ENCODE measurements around the gene SH2D6. TPM values are rescaled to one million over a fixed set of nuclear protein-coding genes. Genes with fewer than 3 reads are reported as not detected.
A peak's percentile ranks its signal among the peaks of the same experiment; 100 is the strongest.

SH2D6 gene
- total and polyA plus RNA-seq, 2 experiments from 2014 or later, result 0.27 to 2.8 TPM

DNA sequence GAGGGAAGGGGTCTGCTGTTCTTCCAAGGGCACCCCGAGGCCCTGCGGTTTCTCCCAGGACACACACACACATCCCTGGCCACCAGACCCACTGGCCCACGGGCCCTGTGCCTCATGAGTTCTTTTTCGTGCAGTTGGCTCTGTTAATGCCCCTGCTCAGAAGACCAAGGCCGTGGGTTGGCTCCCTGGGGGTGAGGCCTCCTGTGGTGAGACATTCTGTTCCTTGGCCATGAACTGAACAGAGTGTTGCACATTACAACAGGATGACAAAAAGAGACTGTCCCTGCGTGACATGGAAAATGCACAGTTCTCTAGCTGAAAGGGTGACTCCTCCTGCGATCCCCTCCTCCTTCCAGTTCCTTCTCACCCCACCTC, 30.7 kb downstream of the SH2D6 start:
- Histone ChIP-seq H3K4me1 (ENCODE audit: insufficient read depth) (peaks cover 10% of the 10 kb centered on the region), H3K27me3 (no peaks in the 10 kb centered on the region), H3K9me3 (ENCODE audit: low read depth) (no peaks in the 10 kb centered on the region), H3K36me3 (replicated peaks; ENCODE audit: insufficient read depth, low read depth) (no peaks in the 10 kb centered on the region), H2AFZ (no peak overlapping the region), H3K4me3 (no peak overlapping the region), H3K27ac (peak overlapping the region; percentile 4), H3K79me2 (no peaks in the 10 kb centered on the region), H3K9me2 (replicated peaks; ENCODE audit: insufficient read depth) (no peaks in the 10 kb centered on the region), H4K20me1 (ENCODE audit: insufficient read depth, poor library complexity, severe bottlenecking) (no peaks in the 10 kb centered on the region), H3K4me2 (no peak overlapping the region)
- DNase-seq (ENCODE audit: low spot score), result no peak
- TF ChIP-seq, protein P1, sequence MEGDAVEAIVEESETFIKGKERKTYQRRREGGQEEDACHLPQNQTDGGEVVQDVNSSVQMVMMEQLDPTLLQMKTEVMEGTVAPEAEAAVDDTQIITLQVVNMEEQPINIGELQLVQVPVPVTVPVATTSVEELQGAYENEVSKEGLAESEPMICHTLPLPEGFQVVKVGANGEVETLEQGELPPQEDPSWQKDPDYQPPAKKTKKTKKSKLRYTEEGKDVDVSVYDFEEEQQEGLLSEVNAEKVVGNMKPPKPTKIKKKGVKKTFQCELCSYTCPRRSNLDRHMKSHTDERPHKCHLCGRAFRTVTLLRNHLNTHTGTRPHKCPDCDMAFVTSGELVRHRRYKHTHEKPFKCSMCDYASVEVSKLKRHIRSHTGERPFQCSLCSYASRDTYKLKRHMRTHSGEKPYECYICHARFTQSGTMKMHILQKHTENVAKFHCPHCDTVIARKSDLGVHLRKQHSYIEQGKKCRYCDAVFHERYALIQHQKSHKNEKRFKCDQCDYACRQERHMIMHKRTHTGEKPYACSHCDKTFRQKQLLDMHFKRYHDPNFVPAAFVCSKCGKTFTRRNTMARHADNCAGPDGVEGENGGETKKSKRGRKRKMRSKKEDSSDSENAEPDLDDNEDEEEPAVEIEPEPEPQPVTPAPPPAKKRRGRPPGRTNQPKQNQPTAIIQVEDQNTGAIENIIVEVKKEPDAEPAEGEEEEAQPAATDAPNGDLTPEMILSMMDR (IDR thresholded peaks at IDR 0.05; ENCODE audit: poor library complexity), result no peak
- 93% methylated on average over 7 of the region's 7 CpGs for WGBS (ENCODE audit: low lambda C conversion rate, missing lambda C conversion rate)

DNA sequence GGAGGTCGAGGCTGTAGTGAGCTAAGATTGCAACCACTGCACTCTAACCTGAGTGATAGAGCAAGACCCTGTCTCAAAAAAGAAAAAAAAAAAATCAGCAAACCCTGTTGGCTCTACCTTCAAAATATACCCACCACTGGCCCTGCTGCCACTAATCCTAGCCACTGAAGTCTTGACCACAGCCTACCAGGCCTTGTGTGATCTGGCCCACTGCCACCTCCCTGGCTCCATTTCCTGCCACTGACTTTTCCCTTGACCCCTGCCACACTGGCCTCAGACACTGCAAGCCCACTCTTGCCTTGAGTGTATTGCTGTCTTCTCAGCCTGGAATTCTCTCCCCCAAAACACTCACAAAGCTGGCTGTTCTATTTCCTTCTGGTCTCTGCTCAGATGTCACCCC, 33.7 kb downstream of the SH2D6 start:
- no peaks in the 10 kb centered on the region for H3K36me3 ChIP-seq (replicated peaks; ENCODE audit: insufficient read depth, low read depth)
- no peak overlapping the region for H3K4me3 ChIP-seq
- H3K4me1 ChIP-seq (ENCODE audit: insufficient read depth), result no peaks in the 10 kb centered on the region
- no peaks in the 10 kb centered on the region for H3K27me3 ChIP-seq
- H2AFZ ChIP-seq, result no peak overlapping the region
- no peaks in the 10 kb centered on the region for H3K9me3 ChIP-seq (ENCODE audit: low read depth)
- no peak for DNase-seq (ENCODE audit: low spot score)
- TF ChIP-seq, protein P1 (IDR thresholded peaks at IDR 0.05; ENCODE audit: poor library complexity), result no peak
- no peak for TF ChIP-seq EZH2 (IDR thresholded peaks at IDR 0.05; ENCODE audit: borderline replicate concordance)
- TF ChIP-seq EZH2phosphoT487 (IDR thresholded peaks at IDR 0.05; ENCODE audit: low read depth, severe bottlenecking, unreplicated experiment), result no peak
- no peak overlapping the region for H3K27ac ChIP-seq
- H3K79me2 ChIP-seq, result no peaks in the 10 kb centered on the region
- no peaks in the 10 kb centered on the region for H4K20me1 ChIP-seq (ENCODE audit: insufficient read depth, poor library complexity, severe bottlenecking)
- WGBS (ENCODE audit: low lambda C conversion rate, missing lambda C conversion rate), result 100% methylated on average over 1 of the region's 1 CpG
- no peaks in the 10 kb centered on the region for H3K9me2 ChIP-seq (replicated peaks; ENCODE audit: insufficient read depth)
- H3K4me2 ChIP-seq, result no peak overlapping the region

DNA sequence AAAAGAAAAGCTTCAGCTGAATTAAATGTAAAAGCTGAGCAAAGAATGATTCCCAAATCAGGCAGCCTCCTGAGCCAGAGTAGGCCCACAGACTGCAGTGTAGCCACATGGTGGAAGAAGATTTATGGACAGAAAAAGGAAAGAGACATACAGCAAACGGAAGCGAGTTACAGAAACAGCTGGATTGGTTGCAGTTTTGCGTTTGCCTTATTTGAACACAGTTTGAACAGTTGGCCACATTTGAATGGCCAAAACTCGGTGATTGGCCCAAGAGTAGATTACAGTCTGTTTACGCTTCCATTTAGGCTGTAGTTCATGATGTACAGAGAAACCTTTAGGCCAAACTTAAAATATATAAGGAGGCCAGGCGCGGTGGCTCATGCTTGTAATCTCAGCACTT, 35.1 kb downstream of the SH2D6 start:
- WGBS (ENCODE audit: low lambda C conversion rate, missing lambda C conversion rate), result 91% methylated on average over 7 of the region's 7 CpGs
- Histone ChIP-seq H3K79me2 (no peaks in the 10 kb centered on the region), H4K20me1 (ENCODE audit: insufficient read depth, poor library complexity, severe bottlenecking) (no peaks in the 10 kb centered on the region), H3K4me2 (no peak overlapping the region), H3K27ac (no peak overlapping the region), H2AFZ (no peak overlapping the region), H3K4me1 (ENCODE audit: insufficient read depth) (no peaks in the 10 kb centered on the region), H3K9me3 (ENCODE audit: low read depth) (no peaks in the 10 kb centered on the region), H3K9me2 (replicated peaks; ENCODE audit: insufficient read depth) (no peaks in the 10 kb centered on the region), H3K27me3 (no peaks in the 10 kb centered on the region), H3K4me3 (no peak overlapping the region), H3K36me3 (replicated peaks; ENCODE audit: insufficient read depth, low read depth) (no peaks in the 10 kb centered on the region)
- no peak for DNase-seq (ENCODE audit: low spot score)
- TF ChIP-seq, protein P1 (IDR thresholded peaks at IDR 0.05; ENCODE audit: poor library complexity), result no peak
- TF ChIP-seq EZH2phosphoT487 (IDR thresholded peaks at IDR 0.05; ENCODE audit: low read depth, severe bottlenecking, unreplicated experiment) (no peak), EZH2 (IDR thresholded peaks at IDR 0.05; ENCODE audit: borderline replicate concordance) (no peak)

GRCh38 chr2:85455552-85456090, 37.1 kb downstream of the SH2D6 start:
- Histone ChIP-seq H3K4me3 (no peak overlapping the region), H3K4me2 (no peak overlapping the region), H3K27me3 (no peaks in the 10 kb centered on the region), H3K79me2 (no peaks in the 10 kb centered on the region), H3K9me3 (ENCODE audit: low read depth) (no peaks in the 10 kb centered on the region), H4K20me1 (ENCODE audit: insufficient read depth, poor library complexity, severe bottlenecking) (no peaks in the 10 kb centered on the region), H2AFZ (no peak overlapping the region), H3K4me1 (ENCODE audit: insufficient read depth) (no peaks in the 10 kb centered on the region), H3K27ac (peak overlapping the region; percentile 51), H3K36me3 (replicated peaks; ENCODE audit: insufficient read depth, low read depth) (no peaks in the 10 kb centered on the region), H3K9me2 (replicated peaks; ENCODE audit: insufficient read depth) (no peaks in the 10 kb centered on the region)
- TF ChIP-seq, protein P1 (IDR thresholded peaks at IDR 0.05; ENCODE audit: poor library complexity), result peak; percentile 8
- TF ChIP-seq EZH2 (IDR thresholded peaks at IDR 0.05; ENCODE audit: borderline replicate concordance), result no peak
- no peak for DNase-seq (ENCODE audit: low spot score)
- 67% methylated on average over 1 of the region's 1 CpG for WGBS (ENCODE audit: low lambda C conversion rate, missing lambda C conversion rate)
